Colonic mucosa (tissue), 4 donors: Measurements from ENCODE around the gene LMBR1. TPM values are rescaled to one million over a fixed set of nuclear protein-coding genes. Genes with fewer than 3 reads are reported as not detected.
"Not testable (repeated sequence)": the region's sequence is repeated elsewhere in the genome, so short reads cannot be mapped to it uniquely, and the experiment has no call there.

Source experiments
- DNase-seq: peaks from one replicate; pipeline ENCODE4 v3.0.0-alpha.2; 2020
- H3K27ac ChIP-seq: fragments of 200-600 bp; one replicate; pipeline ENCODE4 v1.8.0; 2021
- H3K27me3 ChIP-seq: fragments of 200-600 bp; one replicate; pipeline ENCODE4 v1.8.0; 2021
- H3K36me3 ChIP-seq: fragments of 200-600 bp; one replicate; pipeline ENCODE4 v1.8.0; 2021
- H3K4me1 ChIP-seq: fragments of 200-600 bp; one replicate; pipeline ENCODE4 v1.8.0; 2021; ENCODE audit warnings: mild to moderate bottlenecking
- H3K4me3 ChIP-seq: fragments of 200-600 bp; one replicate; pipeline ENCODE4 v1.8.0; 2021
- H3K9ac ChIP-seq, 2 donors: one replicate each; pipeline ENCODE4 v1.7.0; 2013; ENCODE audit warnings: control low read depth in 2 of 2, low read depth in 2 of 2, low read length in 2 of 2
- H3K9me3 ChIP-seq: fragments of 200-600 bp; one replicate; pipeline ENCODE4 v1.8.0; 2021
- intact Hi-C: fragments of 100-400 bp; cut with DNase I; formaldehyde crosslinking; loops from one replicate; pipeline ENCODE4 v1.14.1; 2022
- total RNA-seq, 2 donors: library from RNA; stranded (reverse); fragmentation: NEBNext Ultra II Directional in 1 of 2; extraction: Animal tissue kit (Norgen Biotek cat#: 25700) in 1 of 2; gene quantifications; one replicate each; pipeline ENCODE4 v1.2.1, GENCODE V29; 2021
- TF ChIP-seq, protein P1 (sequence below): fragments of 200-600 bp; IDR thresholded peaks from one replicate; pipeline ENCODE4 v1.8.0; 2022; ENCODE audit warnings: antibody characterized with exemption, mild to moderate bottlenecking
- donor health status: healthy.
- donor health status: DM: no; HTN: no; CAD: no.
- donor health status: DM: no; HTN: no; CAD: no.

The LMBR1 gene
- total RNA-seq, 2 donors from 2014 or later, result 41.4 to 42.0 TPM

GRCh38 chr7:156703209-156703608, 189.8 kb downstream of the LMBR1 start:
- Histone ChIP-seq H3K36me3 (no peaks in the 10 kb centered on the region), H3K27me3 (no peaks in the 10 kb centered on the region), H3K9me3 (no peaks in the 10 kb centered on the region), H3K4me3 (no peak overlapping the region), H3K9ac (no peak overlapping the region), H3K4me1 (no peaks in the 10 kb centered on the region), H3K27ac (no peak overlapping the region)
- TF ChIP-seq, protein P1, sequence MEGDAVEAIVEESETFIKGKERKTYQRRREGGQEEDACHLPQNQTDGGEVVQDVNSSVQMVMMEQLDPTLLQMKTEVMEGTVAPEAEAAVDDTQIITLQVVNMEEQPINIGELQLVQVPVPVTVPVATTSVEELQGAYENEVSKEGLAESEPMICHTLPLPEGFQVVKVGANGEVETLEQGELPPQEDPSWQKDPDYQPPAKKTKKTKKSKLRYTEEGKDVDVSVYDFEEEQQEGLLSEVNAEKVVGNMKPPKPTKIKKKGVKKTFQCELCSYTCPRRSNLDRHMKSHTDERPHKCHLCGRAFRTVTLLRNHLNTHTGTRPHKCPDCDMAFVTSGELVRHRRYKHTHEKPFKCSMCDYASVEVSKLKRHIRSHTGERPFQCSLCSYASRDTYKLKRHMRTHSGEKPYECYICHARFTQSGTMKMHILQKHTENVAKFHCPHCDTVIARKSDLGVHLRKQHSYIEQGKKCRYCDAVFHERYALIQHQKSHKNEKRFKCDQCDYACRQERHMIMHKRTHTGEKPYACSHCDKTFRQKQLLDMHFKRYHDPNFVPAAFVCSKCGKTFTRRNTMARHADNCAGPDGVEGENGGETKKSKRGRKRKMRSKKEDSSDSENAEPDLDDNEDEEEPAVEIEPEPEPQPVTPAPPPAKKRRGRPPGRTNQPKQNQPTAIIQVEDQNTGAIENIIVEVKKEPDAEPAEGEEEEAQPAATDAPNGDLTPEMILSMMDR, result no peak
- intact Hi-C loops, result no loop called here
- DNase-seq, result no peak

- H3K4me1 ChIP-seq, result no peaks in the 10 kb centered on the region
- H3K4me3 ChIP-seq, result no peak overlapping the region
- H3K9me3 ChIP-seq, result no peaks in the 10 kb centered on the region
- TF ChIP-seq, protein P1, result no peak
- no peak for DNase-seq
- no peaks in the 10 kb centered on the region for H3K27me3 ChIP-seq
- no peak overlapping the region for H3K27ac ChIP-seq
- intact Hi-C loops, result no loop called here
- no peak overlapping the region for H3K9ac ChIP-seq
- no peaks in the 10 kb centered on the region for H3K36me3 ChIP-seq
Measured at GRCh38 chr7:156702399-156702798, 190.6 kb downstream of the LMBR1 start.

DNA sequence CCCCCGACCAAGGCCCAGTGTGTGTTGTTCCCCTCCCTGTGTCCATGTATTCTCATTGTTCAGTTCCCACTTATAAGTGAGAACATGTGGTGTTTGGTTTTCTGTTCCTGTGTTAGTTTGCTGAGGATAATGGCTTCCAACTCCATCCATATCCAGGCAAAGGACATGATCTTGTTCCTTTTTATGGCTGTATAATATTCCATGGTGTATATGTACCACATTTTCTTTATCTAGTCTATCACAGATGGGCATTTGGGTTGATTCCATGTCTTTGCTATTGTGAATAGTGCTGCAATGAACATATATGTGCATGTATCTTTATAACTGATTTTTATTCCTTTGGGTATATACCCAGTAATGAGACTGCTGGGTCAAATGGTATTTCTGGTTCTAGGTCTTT, 191.2 kb downstream of the LMBR1 start:
- H3K36me3 ChIP-seq, H3K9me3 ChIP-seq, H3K4me1 ChIP-seq, intact Hi-C loops, H3K27ac ChIP-seq, H3K9ac ChIP-seq, DNase-seq, H3K27me3 ChIP-seq, H3K4me3 ChIP-seq: not testable (repeated sequence)

DNA sequence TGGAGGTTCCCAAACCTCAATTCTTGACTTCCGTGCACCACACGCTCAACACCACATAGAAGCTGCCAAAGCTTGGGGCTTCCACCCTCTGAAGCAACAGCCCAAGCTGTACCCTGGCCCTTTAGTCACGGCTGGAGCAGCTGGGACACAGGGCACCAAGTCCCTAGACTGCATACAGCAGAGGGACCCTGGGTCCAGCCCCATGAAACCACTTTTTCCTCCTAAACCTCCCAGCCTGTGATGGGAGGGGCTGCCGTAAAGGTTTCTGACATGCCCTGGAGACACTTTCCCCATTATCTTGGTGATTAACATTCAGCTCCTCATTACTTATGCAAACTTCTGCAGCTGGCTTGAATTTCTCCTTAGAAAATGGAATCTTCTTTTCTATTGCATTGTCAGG, 194.5 kb downstream of the LMBR1 start:
- H3K36me3 ChIP-seq, H3K27me3 ChIP-seq, H3K9ac ChIP-seq, H3K27ac ChIP-seq, H3K9me3 ChIP-seq, H3K4me1 ChIP-seq, intact Hi-C loops, DNase-seq, H3K4me3 ChIP-seq: not testable (repeated sequence)

DNA sequence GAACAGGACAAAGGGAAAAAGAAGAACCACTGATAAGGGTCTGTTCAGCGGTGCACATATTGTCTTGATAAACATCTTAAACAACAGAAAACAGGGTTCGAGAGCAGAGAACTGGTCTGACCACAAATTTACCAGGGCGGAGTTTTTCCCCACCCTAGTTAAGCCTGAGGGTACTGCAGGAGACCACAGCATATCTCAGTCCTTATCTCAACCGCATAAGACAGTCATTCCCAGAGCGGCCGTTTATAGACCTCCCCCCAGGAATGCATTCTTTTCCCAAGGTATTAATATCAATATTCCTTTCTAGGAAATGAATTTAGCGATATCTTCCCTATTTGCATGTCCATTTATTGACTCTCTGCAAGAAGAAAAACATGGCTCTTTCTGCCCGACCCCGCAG, 195.7 kb downstream of the LMBR1 start:
- H3K27me3 ChIP-seq, H3K4me1 ChIP-seq, H3K9me3 ChIP-seq, DNase-seq, intact Hi-C loops, H3K36me3 ChIP-seq, H3K4me3 ChIP-seq, H3K9ac ChIP-seq, H3K27ac ChIP-seq: not testable (repeated sequence)

- no peak for DNase-seq
- H3K4me3 ChIP-seq, result no peak overlapping the region
- H3K9ac ChIP-seq, result no peak overlapping the region
- H3K9me3 ChIP-seq, result no peaks in the 10 kb centered on the region
- H3K27me3 ChIP-seq, result no peaks in the 10 kb centered on the region
- TF ChIP-seq, protein P1, result no peak
- intact Hi-C loops, result no loop called here
- no peaks in the 10 kb centered on the region for H3K4me1 ChIP-seq
- H3K36me3 ChIP-seq, result no peaks in the 10 kb centered on the region
- H3K27ac ChIP-seq, result no peak overlapping the region
Measured at GRCh38 chr7:156693627-156694026, 199.4 kb downstream of the LMBR1 start.

GRCh38 chr7:156692849-156693248, 200.1 kb downstream of the LMBR1 start:
- intact Hi-C loops, result no loop called here
- Histone ChIP-seq H3K27me3 (no peaks in the 10 kb centered on the region), H3K4me3 (no peak overlapping the region), H3K36me3 (no peaks in the 10 kb centered on the region), H3K4me1 (no peaks in the 10 kb centered on the region), H3K9me3 (no peaks in the 10 kb centered on the region), H3K9ac (no peak overlapping the region), H3K27ac (no peak overlapping the region)
- TF ChIP-seq, protein P1, result no peak
- DNase-seq, result no peak
